ENCODE results near the gene CRIM1.

GRCh38 chr2:36553683-36554082, 198.1 kb downstream of the CRIM1 start:
- TF ChIP-seq EZH2 (IDR thresholded peaks at IDR 0.05; ENCODE audit: insufficient read depth, poor library complexity, severe bottlenecking) (no peak), EZH2phosphoT487 (IDR thresholded peaks at IDR 0.05; ENCODE audit: insufficient read depth, low read depth) (no peak)

Measured in GM23248 (cell line).